ENCODE data around the gene DDX21.
"Not testable (repeated sequence)": the region's sequence is repeated elsewhere in the genome, so short reads cannot be mapped to it uniquely, and the experiment has no call there.

The DDX21 gene

GRCh38 chr10:68988530-68989316 is 32.8 kb downstream of the DDX21 start, which contains the start of gene KIFBP:
Gene KIFBP (plus strand): TSS chr10:68988803. CDS start chr10:68988833, 30 bp downstream.
- peak; percentile 92 for FAIRE-seq

GRCh38 chr10:68989317-68989990 is 33.5 kb downstream of the DDX21 start:
- no peak for FAIRE-seq

GRCh38 chr10:68992636-68993440 is 36.9 kb downstream of the DDX21 start:
- no peak for FAIRE-seq

GRCh38 chr10:68997211-68997610 is 41.2 kb downstream of the DDX21 start:
- no peak for FAIRE-seq

GRCh38 chr10:69004821-69005220 is 48.9 kb downstream of the DDX21 start:
- peak; percentile 81 for FAIRE-seq

- FAIRE-seq, result no peak
These were observed 49.9 kb downstream of the DDX21 start for GRCh38 chr10:69005704-69006485.

GRCh38 chr10:69007260-69007659 is 51.3 kb downstream of the DDX21 start:
- FAIRE-seq, result no peak

GRCh38 chr10:69009360-69009759 is 53.4 kb downstream of the DDX21 start:
- no peak for FAIRE-seq

- FAIRE-seq, result no peak
These were observed 54.2 kb downstream of the DDX21 start for GRCh38 chr10:69010151-69010640.

GRCh38 chr10:69012778-69013177 is 56.8 kb downstream of the DDX21 start:
- not testable (repeated sequence) for FAIRE-seq

- no peak for FAIRE-seq
These were observed 58.2 kb downstream of the DDX21 start for GRCh38 chr10:69014171-69014570.

GRCh38 chr10:69018613-69019012 is 62.6 kb downstream of the DDX21 start:
- FAIRE-seq, result no peak

GRCh38 chr10:69022611-69023010 is 66.6 kb downstream of the DDX21 start:
- no peak for FAIRE-seq

GRCh38 chr10:69025370-69025896 is 69.5 kb downstream of the DDX21 start:
- FAIRE-seq, result no peak

- no peak for FAIRE-seq
These were observed 77.3 kb downstream of the DDX21 start for GRCh38 chr10:69033256-69033655.

Measured in TTC549 (cell line).